ENCODE data around the gene SPAG9.

DNA sequence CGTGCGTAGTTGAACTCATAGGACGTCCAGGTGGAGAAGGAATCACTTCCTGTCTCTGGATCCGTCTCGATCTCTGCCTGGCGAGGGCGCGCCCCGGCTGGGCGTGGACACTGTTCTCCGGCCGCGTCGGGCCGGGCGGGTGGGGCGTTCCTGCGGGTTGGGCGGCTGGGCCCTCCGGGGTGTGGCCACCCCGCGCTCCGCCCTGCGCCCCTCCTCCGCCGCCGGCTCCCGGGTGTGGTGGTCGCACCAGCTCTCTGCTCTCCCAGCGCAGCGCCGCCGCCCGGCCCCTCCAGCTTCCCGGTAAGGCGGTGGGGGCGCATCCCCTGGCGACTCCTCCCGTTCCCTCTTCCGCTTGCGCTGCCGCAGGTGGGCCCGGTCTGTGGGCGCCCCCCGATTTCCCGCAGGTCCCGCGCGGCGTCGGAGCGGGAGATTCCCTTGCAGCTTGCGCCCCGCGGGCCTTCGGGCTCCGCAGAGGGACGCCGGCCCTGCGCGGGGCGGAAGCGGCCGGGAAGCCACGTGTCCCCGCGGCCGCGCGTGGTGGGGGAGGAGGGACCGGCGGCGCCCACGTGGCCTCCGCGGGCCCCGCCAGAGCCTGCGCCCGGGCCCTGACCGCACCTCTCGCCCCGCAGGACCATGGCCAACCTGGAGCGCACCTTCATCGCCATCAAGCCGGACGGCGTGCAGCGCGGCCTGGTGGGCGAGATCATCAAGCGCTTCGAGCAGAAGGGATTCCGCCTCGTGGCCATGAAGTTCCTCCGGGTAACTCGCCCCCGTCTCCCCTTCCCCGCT lies 45.7 kb upstream of the SPAG9 start, which contains the start of gene NME2:
- TF ChIP-seq POLR2AphosphoS5 (IDR thresholded peaks at IDR 0.05; ENCODE audit: borderline replicate concordance, low read depth, low read length) (peak; percentile 76), EZH2 (IDR thresholded peaks at IDR 0.05) (no peak)
